NCI-H460 (cell line): ENCODE data around the gene FMN1. TPM values are rescaled to one million over a fixed set of nuclear protein-coding genes. Genes with fewer than 3 reads are reported as not detected.

Source experiments
- DNase-seq: peaks from one replicate; pipeline ENCODE4 v3.0.0-alpha.2; 2016; ENCODE audit warnings: low read depth; ENCODE audit errors: extremely low read depth
- total RNA-seq: library from RNA; depleted of rRNA; stranded (reverse); fragments of >200 nt; shearing (Covaris generic); gene quantifications from 2 replicates; pipeline ENCODE4 v1.2.3, GENCODE V29; 2014

The FMN1 gene
- total RNA-seq, 1 experiment from 2014 or later = 1.4 TPM

DNA sequence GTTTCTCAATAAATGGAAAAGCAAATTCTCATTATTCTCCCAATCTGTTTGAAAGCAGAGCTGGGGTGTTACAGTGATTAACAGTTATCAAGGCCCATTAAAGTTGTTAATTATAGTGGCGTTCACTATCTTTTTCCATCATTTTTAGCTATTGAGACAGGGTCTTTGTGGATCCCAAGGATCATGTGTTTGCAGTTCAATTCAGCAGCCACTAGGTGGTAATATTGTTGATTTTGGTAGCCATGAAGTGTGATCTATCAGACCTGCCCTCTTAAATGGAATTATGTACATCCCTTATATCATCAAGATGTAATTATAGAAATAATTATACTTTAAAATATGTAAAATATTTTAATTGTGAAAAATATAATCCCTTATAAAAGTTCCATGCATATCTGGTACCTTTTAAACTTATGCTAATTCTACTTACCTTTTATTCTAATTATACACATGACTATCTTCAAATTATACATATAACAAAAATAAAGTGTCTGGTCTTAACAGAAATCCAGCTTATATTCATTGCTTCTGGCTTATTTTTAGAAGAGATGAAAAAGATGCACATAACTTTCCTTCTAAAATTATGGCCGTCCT lies 350.3 kb downstream of the FMN1 start:
- DNase-seq = no peak

DNA sequence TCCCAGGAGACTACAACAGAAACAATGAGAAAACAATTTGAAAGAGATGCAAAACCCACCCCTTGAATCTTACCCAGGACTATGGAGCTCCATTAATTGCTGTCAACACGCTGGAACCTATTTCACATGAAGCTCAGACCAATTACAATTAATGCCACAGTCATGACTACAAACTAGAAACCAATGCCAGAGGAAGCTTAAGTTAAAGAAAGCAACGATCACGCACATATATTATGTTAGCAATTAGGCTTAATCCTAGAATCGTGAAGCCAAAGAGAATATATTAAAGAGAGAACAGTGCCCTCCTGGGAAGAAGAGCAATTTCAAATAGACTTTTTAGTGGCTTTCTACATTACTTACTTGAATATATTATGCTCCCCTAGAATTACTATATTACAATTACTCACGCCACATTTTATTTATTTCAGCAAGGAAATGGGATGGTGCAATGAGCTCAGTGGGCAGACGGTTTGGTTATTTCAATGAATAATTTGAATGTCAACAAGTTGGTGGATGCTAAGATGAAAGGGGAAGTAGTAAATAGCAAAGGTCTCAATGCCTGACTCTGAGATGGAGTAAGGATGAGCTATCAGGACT lies 351.2 kb downstream of the FMN1 start:
- DNase-seq = no peak

DNA sequence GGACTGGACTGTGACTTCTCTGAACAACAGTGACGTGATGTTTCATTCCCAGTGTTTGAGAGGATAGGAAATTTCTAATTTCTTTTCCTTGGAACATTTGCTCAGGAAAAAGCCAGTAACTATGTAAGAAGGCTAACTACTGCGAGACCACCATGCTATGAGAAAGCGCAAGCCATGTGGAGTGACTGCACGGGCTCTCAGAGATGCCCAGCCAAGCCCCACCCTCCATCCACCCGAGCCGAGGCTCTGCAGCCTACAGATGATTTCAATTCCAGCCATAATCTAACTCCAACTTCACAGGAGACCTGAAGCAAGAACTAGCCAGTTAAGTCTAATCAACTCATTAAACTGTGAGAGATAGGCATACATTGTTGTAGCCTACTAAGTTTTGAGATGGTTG lies 352.4 kb downstream of the FMN1 start:
- DNase-seq = no peak

- DNase-seq = no peak
Observed at GRCh38 chr15:32840507-32841245, 353.8 kb downstream of the FMN1 start.

- DNase-seq = peak; percentile 44
Observed at GRCh38 chr15:32838820-32839219, 355.7 kb downstream of the FMN1 start.

GRCh38 chr15:32838338-32838737 lies 356.2 kb downstream of the FMN1 start:
- DNase-seq = no peak

DNA sequence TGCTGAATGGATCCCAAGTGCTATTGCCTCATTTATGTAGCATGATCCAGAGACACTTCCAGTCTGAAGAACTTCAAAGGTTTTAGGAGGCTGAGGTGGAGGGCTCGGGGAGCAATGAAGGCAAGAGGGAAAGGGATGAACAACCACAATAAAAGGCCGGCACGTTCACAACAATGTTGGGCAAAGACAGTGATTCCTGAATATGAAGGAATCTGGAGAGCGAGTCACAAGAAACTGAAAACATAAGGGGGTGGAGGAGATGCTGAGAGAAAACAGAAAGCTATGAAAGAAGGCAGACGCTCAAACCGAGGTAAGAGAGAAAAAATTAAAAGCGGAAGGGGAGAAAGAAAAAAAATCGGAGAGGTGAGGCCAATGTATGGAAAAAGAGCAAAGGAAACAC lies 356.6 kb downstream of the FMN1 start:
- no peak for DNase-seq

GRCh38 chr15:32834156-32834555 lies 360.4 kb downstream of the FMN1 start:
- DNase-seq = no peak

DNA sequence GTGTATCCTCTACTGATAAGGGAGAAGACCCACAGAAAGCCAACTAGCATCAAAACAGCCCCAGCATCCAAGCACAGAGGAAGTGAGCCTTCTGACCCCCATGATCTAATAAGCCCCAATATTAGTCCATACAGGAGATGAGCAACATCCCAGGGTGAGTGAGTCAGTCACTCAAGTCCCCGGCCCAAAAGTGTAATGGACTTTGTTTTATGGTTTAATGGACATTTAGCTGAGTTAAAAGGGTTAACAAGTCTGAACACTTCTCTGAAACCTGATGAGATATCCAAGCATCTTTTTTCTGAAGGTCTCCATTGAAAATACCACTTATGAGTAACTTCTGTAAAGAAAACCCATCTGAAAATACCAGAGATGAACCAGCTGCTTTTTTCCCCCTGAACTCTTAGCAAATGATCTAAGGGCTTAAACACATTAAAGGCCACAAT lies 361.1 kb downstream of the FMN1 start:
- no peak for DNase-seq

DNA sequence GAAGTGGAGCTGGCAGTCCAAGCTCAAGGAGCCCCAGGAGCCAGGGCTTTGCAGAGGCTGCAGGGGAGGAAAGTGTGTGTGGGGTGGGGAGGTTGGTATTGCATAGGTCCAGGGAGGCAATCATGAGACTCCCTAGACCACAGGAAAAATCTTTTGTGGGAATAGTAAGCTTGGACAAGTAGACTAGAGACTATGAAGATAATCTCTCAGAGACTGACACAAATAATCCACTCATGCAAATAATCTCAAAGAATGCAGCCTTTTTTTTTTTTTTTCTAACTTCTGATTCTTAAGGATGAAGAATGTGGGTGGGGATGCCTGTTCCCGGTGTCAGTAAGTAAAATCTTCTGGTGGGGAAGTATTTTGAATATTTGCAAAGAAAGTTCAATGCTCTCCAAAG lies 363.0 kb downstream of the FMN1 start:
- no peak for DNase-seq

DNA sequence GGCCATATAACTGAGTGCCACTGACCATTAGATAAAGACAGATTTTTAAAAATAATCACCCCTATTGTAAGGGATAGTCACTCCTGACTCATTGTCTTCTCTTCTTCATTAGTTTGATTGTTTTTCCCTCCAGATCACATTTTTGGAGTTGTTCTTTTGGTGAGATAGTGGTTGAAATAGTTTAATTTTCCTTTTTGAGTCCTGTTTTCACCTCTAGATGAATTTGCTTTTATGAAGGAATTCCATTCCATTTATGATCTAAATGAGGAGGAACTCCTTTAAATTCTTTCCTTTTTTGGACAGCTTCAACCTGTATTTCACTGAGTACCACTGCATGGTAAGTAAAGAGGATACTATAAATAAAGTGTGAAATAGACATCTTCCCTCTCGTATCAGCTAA lies 364.3 kb downstream of the FMN1 start:
- DNase-seq = no peak

- DNase-seq = no peak
Observed at GRCh38 chr15:32829436-32829835, 365.1 kb downstream of the FMN1 start.

DNA sequence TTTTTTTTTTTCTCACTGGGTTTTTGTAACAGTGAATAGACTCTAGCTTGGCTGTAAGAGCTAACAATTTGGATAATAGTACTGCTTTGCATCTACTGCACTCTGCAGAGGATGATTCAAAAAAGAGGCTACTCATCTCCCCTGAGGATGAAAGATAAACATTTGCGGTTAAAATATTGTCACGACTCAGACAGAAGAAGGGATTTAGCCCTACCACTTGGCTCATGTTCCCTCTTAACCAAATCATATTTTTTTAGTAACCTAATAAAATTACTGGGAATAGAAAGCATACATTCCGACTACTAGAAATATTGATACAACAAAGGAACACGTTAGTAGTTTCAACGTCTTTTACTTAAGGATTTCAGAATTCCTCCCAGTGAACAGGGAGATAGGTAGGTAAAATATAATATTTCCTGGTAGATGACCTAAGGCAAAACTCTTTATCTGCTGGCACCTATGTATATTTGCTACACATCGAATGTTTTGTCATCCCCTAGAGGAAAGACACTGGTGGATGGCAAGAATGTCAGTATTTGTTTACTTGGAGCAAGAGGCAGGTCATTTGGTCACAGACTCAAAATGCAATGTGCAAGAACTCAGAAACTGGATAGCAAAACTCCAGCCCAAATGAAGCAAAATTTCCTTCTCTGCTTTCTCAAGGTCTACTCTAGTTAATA lies 365.9 kb downstream of the FMN1 start:
- no peak for DNase-seq

DNA sequence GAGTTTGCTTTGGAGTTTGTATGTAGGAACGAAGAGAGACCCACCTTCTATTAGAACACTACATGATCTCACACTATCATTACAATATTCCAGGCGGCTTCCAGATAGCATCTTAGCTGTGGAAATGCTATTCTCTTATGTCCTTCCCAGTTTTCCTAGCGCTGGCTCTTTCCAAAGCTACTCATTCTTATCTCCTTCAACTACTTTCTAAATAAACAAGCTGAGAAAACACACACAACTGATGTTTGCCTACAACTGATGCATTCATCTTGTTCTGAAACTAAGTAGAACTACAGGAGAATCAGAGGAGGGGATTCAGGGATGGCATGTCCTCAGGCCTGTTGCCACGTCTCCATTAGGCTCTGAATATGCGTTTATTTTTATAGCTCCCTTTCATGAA lies 367.8 kb downstream of the FMN1 start:
- DNase-seq = no peak

- no peak for DNase-seq
Observed at GRCh38 chr15:32825219-32825618, 369.3 kb downstream of the FMN1 start.

- DNase-seq = peak; percentile 25
Observed at GRCh38 chr15:32824777-32825176, 369.7 kb downstream of the FMN1 start.

GRCh38 chr15:32823750-32824149 lies 370.8 kb downstream of the FMN1 start:
- DNase-seq = no peak

- DNase-seq = no peak
Observed at GRCh38 chr15:32822739-32823138, 371.8 kb downstream of the FMN1 start.

- DNase-seq = no peak
Observed at GRCh38 chr15:32819448-32819847, 375.1 kb downstream of the FMN1 start.

GRCh38 chr15:32818758-32819447 lies 375.6 kb downstream of the FMN1 start:
- DNase-seq = no peak

DNA sequence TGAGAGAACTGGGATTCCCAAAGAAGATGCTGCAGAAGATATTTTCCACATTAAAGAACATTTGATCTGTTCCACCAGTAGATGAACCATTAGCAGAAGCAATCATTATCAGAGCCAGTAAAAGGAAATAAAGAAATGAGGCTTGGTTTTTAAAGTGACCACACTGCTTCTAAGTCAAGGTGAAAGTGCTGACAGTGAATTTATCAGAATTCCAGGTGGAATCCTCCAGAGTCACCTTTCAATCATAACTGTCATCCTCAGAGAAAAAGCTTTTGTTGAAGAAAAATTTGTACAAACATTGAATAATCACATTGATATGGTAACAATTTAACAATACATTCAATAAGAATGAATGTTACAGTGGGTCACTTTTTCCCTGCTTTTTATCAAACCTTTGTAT lies 376.9 kb downstream of the FMN1 start:
- DNase-seq = no peak
